Inflammatory macrophage (primary cell): Measurements from ENCODE around the gene MBTPS1.

Experiments used
- DNase-seq, 2 donors: peaks; one replicate each; pipeline ENCODE4 v3.0.0-alpha.2; 2020 to 2022

Gene MBTPS1

GRCh38 chr16:84071121-84071520 lies 45.6 kb downstream of the MBTPS1 start:
- DNase-seq = no peak

- DNase-seq = peak; percentile 88 to 93
Measured at GRCh38 chr16:84069540-84069939, 47.2 kb downstream of the MBTPS1 start.

- DNase-seq = peak; percentile 83 to 84
Measured at GRCh38 chr16:84068783-84069462, 47.8 kb downstream of the MBTPS1 start.

GRCh38 chr16:84068041-84068440 lies 48.7 kb downstream of the MBTPS1 start:
- no peak for DNase-seq

GRCh38 chr16:84067640-84068039 lies 49.1 kb downstream of the MBTPS1 start:
- DNase-seq = no peak

GRCh38 chr16:84065536-84066132 lies 51.1 kb downstream of the MBTPS1 start:
- peak; percentile 38 to 52 for DNase-seq

GRCh38 chr16:84063980-84064379 lies 52.8 kb downstream of the MBTPS1 start:
- DNase-seq = no peak

GRCh38 chr16:84062734-84063640 lies 53.8 kb downstream of the MBTPS1 start:
- DNase-seq = peak; percentile 60 to 77

- DNase-seq = no peak
Measured at GRCh38 chr16:84061236-84061819, 55.4 kb downstream of the MBTPS1 start.

GRCh38 chr16:84059946-84060901 lies 56.5 kb downstream of the MBTPS1 start:
- no peak for DNase-seq

GRCh38 chr16:84059111-84059510 lies 57.6 kb downstream of the MBTPS1 start:
- DNase-seq = no peak

GRCh38 chr16:84058664-84059063 lies 58.1 kb downstream of the MBTPS1 start:
- DNase-seq = no peak

GRCh38 chr16:84058211-84058610 lies 58.5 kb downstream of the MBTPS1 start:
- no peak for DNase-seq

GRCh38 chr16:84056933-84057332 lies 59.8 kb downstream of the MBTPS1 start:
- no peak for DNase-seq

GRCh38 chr16:84055801-84056634 lies 60.7 kb downstream of the MBTPS1 start:
- no peak for DNase-seq

- DNase-seq = no peak
Measured at GRCh38 chr16:84055366-84055765, 61.4 kb downstream of the MBTPS1 start.

- DNase-seq = no peak
Measured at GRCh38 chr16:84054916-84055315, 61.8 kb downstream of the MBTPS1 start.

- DNase-seq = no peak
Measured at GRCh38 chr16:84054271-84054670, 62.5 kb downstream of the MBTPS1 start.

GRCh38 chr16:84053237-84053636 lies 63.5 kb downstream of the MBTPS1 start:
- no peak for DNase-seq

- no peak for DNase-seq
Measured at GRCh38 chr16:84052071-84052622, 64.6 kb downstream of the MBTPS1 start.

GRCh38 chr16:84050316-84050715 lies 66.4 kb downstream of the MBTPS1 start:
- DNase-seq = no peak
